Heart left ventricle (tissue), 16 donors: ENCODE measurements around the gene NOM1. TPM values are rescaled to one million over a fixed set of nuclear protein-coding genes. Genes with fewer than 3 reads are reported as not detected.

ENCODE experiments used
- ATAC-seq, 4 donors: fragments of 200-7000 bp; cut with Tn5 transposase; one replicate each; pipeline ENCODE4 v1.9.1; 2020 to 2022; ENCODE audit warnings: moderate library complexity in 4 of 4, mild to moderate bottlenecking in 3 of 4, moderate number of reproducible peaks in 1 of 4
- DNase-seq, 5 donors: peaks; one replicate each; pipeline ENCODE4 v3.0.0-alpha.2; 2020
- H3K27ac ChIP-seq, 12 donors: fragments of 200-600 bp; sonication (generic) in 4 of 12; one replicate each; pipeline versions ENCODE4 v1.5.0 to v1.8.0; 2016 to 2022; ENCODE audit warnings: mild to moderate bottlenecking in 2 of 12
- H3K27me3 ChIP-seq, 9 donors: fragments of 200-600 bp; sonication (generic) in 2 of 9; one replicate each; pipeline versions ENCODE4 v1.5.1 to v1.8.0; 2016 to 2022; ENCODE audit warnings: mild to moderate bottlenecking in 3 of 9
- H3K36me3 ChIP-seq, 9 donors: fragments of 200-600 bp; sonication (generic) in 2 of 9; one replicate each; pipeline versions ENCODE4 v1.5.0 to v1.8.0; 2018 to 2022; ENCODE audit warnings: mild to moderate bottlenecking in 2 of 9
- H3K4me1 ChIP-seq, 12 donors: fragments of 200-600 bp; sonication (generic) in 4 of 12; one replicate each; pipeline versions ENCODE4 v1.5.0 to v1.8.0; 2016 to 2022; ENCODE audit warnings: mild to moderate bottlenecking in 3 of 12
- H3K4me3 ChIP-seq, 12 donors: fragments of 200-600 bp; sonication (generic) in 4 of 12; one replicate each; pipeline versions ENCODE4 v1.5.0 to v1.8.0; 2017 to 2022; ENCODE audit warnings: mild to moderate bottlenecking in 9 of 12, moderate library complexity in 4 of 12
- H3K9me3 ChIP-seq, 12 donors: fragments of 200-600 bp; sonication (generic) in 4 of 12; one replicate each; pipeline versions ENCODE4 v1.5.0 to v1.8.0; 2016 to 2022; ENCODE audit warnings: mild to moderate bottlenecking in 1 of 12
- POLR2A ChIP-seq, 2 donors: fragments of 450-650 bp; IDR thresholded peaks; one replicate each; pipeline ENCODE4 v1.6.1; 2017; ENCODE audit warnings: antibody characterized with exemption in 2 of 2, mild to moderate bottlenecking in 2 of 2, moderate library complexity in 2 of 2
- WGBS, 4 donors: extraction: QIAGEN DNeasy Blood & Tissue Kit in 2 of 4; methylation state at CpG; one replicate each; pipeline versions ENCODE4 v1.1.5 to v1.1.7; 2013 to 2018; 5-methylcytosine and 5-hydroxymethylcytosine counted together
- intact Hi-C, 10 donors: fragments of 100-400 bp; cut with DNase I; formaldehyde crosslinking; loops; one replicate each; pipeline versions ENCODE4 v1.11.1 to v1.14.2; 2022
- polyA plus RNA-seq, 2 donors: library from polyadenylated mRNA; stranded (reverse); fragments of 200-250 nt; gene quantifications; one replicate each; pipeline ENCODE4 v1.2.3, GENCODE V29; 2013
- total RNA-seq, 9 donors: library from RNA; depleted of rRNA in 2 of 9; stranded (reverse); fragments of >200 nt in 2 of 9; fragmentation: NEBNext Ultra II Directional in 3 of 9; extraction: Animal tissue kit (Norgen Biotek cat#: 25700) in 3 of 9; gene quantifications; one replicate each; pipeline versions ENCODE4 v1.1.0 to v1.2.4, GENCODE V29; 2016 to 2023
- TF ChIP-seq, protein P1 (sequence below), 12 donors: fragments of 200-600 bp; sonication (generic) in 4 of 12; IDR thresholded peaks; one replicate each; pipeline versions ENCODE4 v1.5.0 to v1.8.0; 2018 to 2022; ENCODE audit warnings: antibody characterized with exemption in 12 of 12, mild to moderate bottlenecking in 5 of 12
- donor health status: ischemic (EF 13 %, LVEDD 7.1; RV severe dilation, severe dysfunction).
- donor health status: healthy with polysubstance abuse.
- donor health status: DM: no; HTN: yes; CAD: no.
- donor health status: DM: no; HTN: no; CAD: no.
- donor health status: ischemic (EF 25% LVEDD 6.9; RV normal size, moderate dysfunction).
- donor health status: ischemic (EF 25% LVEDD 5.7; RV mildly dilated, moderate dysfunction).
- donor health status: healthy.
- donor health status: DM: yes; HTN: yes; CAD: no.
- donor health status: ischemic (EF 35%, LVEDD 5.7; RV mildly dilated, moderate dysfunction).
- donor health status: nonischemic (EF 11% LVEDD 7.7; RV severe dilation, severe dysfunction).
- donor health status: DM: yes; HTN: yes; CAD: no.
- donor health status: PGD.
- donor health status: ischemic (EF 29% LVEDD 5.4; RV normal size, mild dysfunction).
- donor health status: nonischemic (EF 23%, LVEDD 6.1; RV moderate dilation, normal function).

The NOM1 gene
- total and polyA plus RNA-seq, 11 donors: 6.0 to 12.2 (median 9.1) TPM

DNA sequence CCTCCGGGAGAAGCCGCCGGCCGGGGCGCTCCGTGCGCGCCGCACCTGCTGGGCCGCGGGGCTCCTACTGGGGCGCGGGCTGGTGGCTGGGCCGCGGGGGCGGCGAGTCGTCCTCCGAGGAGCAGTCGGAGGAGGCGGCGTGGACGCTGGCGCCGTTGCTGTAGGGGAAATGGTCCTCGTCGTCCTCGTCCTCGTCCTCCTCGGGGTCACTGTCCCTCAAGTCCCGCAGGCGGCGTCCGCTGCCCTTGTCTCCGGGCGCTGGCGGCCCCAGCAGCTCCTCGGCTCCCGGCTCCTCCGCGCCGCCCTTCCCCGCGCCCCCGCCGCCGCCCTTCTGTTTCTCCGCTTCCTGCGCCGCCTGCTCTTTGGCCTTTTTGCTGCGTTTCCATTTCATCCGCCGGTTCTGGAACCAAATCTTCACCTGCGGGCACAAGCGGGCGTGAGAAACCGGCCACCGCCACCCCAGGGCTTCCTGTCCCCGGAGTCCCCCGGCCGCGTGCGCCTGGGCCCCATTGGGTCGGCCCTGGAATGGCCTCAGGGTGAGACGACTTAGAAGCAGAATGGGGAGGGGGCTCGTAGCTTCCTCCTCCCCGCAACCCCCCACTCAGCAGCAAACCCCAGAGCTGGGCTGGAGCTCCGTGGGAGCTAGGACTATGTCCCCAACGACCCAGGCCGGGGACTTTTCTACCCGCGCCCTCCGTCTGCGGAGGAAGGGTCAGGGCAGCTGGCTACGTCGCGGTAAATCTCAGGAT, 56.1 kb downstream of the NOM1 start:
- H3K27me3 ChIP-seq: peaks cover 82 to 97% (median 92%) of the 10 kb centered on the region in 9 donors
- ATAC-seq: no peak

DNA sequence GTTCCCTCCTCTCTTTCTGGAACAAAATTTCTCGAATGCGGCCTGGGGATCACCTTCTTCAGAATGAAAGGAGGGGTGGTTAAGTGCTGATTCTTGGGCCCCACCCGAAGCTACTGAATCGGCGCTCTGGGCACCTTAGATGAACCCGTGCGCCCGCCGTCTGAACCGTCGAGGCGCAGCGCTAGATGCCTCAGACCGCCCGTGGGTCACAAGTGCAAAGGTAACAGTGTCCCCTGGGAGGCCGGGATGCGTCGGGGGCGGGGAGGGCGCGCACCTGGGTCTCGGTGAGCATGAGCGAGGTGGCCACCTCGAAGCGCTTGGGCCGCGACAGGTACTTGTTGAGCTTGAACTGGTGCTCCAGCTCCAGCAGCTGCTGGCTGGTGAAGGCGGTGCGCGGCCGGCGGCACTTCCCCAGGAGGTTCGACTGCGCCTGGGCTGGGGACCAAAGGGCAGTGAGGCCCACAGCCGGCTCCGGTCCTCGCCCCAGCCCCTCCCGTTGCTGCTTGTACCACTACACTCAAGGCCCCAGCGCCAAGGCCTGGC, 56.8 kb downstream of the NOM1 start:
- Histone ChIP-seq H3K4me1 (peaks cover 0 to 58% (median 24%) of the 10 kb centered on the region in 12 donors), H3K27ac (no peak overlapping the region), H3K9me3 (no peaks in the 10 kb centered on the region), H3K4me3 (no peak overlapping the region), H3K27me3 (peaks cover 83 to 97% (median 92%) of the 10 kb centered on the region in 9 donors), H3K36me3 (no peaks in the 10 kb centered on the region)
- WGBS, 4 donors: 1 to 4% (median 3%) methylated on average over 16 to 39 of the region's 39 CpGs
- DNase-seq (no peak), ATAC-seq (no peak)
- TF ChIP-seq, protein P1, sequence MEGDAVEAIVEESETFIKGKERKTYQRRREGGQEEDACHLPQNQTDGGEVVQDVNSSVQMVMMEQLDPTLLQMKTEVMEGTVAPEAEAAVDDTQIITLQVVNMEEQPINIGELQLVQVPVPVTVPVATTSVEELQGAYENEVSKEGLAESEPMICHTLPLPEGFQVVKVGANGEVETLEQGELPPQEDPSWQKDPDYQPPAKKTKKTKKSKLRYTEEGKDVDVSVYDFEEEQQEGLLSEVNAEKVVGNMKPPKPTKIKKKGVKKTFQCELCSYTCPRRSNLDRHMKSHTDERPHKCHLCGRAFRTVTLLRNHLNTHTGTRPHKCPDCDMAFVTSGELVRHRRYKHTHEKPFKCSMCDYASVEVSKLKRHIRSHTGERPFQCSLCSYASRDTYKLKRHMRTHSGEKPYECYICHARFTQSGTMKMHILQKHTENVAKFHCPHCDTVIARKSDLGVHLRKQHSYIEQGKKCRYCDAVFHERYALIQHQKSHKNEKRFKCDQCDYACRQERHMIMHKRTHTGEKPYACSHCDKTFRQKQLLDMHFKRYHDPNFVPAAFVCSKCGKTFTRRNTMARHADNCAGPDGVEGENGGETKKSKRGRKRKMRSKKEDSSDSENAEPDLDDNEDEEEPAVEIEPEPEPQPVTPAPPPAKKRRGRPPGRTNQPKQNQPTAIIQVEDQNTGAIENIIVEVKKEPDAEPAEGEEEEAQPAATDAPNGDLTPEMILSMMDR (IDR thresholded peaks at IDR 0.05): no peak
- TF ChIP-seq POLR2A (IDR thresholded peaks at IDR 0.05): no peak
- intact Hi-C loops: no loop called here

More for the DNA sequence above, 56.1 kb downstream of the NOM1 start:
- 0 to 3% (median 1%) methylated on average over 51 to 77 of the region's 77 CpGs for WGBS, 4 donors
- H3K4me1 ChIP-seq: peaks cover 0 to 54% (median 22%) of the 10 kb centered on the region in 12 donors
- DNase-seq: no peak
- no peak overlapping the region for H3K27ac ChIP-seq
- peak overlapping the region in 2 of 12 donors; percentile 4 to 8 for H3K4me3 ChIP-seq
- intact Hi-C loops: no loop called here
- TF ChIP-seq, protein P1 (IDR thresholded peaks at IDR 0.05): no peak
- TF ChIP-seq POLR2A (IDR thresholded peaks at IDR 0.05): no peak
- H3K9me3 ChIP-seq: no peaks in the 10 kb centered on the region
- no peaks in the 10 kb centered on the region for H3K36me3 ChIP-seq

DNA sequence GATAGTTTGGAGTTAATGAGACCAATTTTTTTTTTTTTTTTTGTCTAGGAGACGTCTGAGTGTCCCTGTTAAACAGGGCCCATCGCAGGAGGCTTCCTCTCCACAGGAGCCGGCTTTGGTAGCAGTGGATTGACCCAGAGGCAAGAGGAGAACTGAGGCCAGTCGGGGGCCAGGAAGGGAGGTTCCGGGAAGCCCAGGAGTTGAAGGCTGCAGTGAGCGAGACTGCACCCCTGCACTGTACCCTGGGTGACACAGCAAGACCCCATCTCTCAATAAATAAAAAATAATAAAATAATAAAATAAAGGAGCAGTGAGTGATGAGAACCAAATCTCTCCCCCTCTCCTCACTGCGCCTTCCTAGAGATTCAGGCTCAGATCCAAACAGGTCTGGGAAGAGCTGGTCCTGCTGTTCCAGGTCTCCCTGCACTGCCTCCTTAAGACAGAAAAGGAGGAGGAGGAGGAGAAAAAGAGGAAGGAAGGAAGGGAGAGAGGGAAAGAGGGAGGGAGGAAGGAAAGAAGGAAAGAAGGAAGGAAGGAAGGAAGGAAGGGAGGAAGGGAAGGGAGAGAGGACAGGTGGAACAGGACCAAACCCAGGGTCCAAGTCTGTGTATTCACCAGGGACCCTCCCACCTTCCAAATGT, 57.4 kb downstream of the NOM1 start:
- intact Hi-C loops: no loop called here
- DNase-seq: no peak
- 14 to 21% (median 15%) methylated on average over 7 of the region's 7 CpGs for WGBS, 4 donors
- H3K4me1 ChIP-seq: peaks cover 0 to 61% (median 23%) of the 10 kb centered on the region in 12 donors
- no peaks in the 10 kb centered on the region for H3K36me3 ChIP-seq
- no peak for ATAC-seq
- H3K4me3 ChIP-seq: no peak overlapping the region
- no peaks in the 10 kb centered on the region for H3K9me3 ChIP-seq
- H3K27ac ChIP-seq: no peak overlapping the region
- H3K27me3 ChIP-seq: peaks cover 85 to 97% (median 95%) of the 10 kb centered on the region in 9 donors
- TF ChIP-seq POLR2A (IDR thresholded peaks at IDR 0.05): no peak
- TF ChIP-seq, protein P1 (IDR thresholded peaks at IDR 0.05): no peak

DNA sequence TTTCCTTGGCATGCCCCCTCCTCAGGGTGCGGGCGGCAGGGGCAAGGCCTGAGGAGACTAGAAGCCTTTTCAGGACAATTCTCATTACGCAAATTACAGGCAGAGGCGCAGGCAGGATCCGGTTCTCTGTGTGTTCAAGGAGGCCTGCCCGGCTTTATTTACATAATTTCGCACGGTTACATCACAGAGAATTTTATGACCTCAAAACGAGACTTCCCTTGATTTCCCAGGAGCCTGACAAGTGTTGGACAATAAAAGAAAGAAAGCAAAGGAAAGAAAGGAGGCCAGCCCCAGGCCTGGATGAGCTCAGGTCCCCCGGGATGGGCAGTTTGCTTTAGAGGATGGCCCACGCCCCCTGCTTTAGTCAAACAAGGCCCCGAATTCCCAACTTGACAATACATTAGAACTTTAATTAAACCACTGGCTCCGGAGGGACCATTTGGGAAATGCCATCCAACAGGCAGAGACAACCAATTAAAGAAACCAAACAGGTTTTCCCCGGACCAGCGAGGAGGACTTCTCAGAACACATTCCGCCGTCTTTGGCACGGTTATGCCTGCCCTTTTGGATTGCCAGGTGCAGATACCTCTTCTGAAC, 58.1 kb downstream of the NOM1 start:
- Histone ChIP-seq H3K27ac (no peak overlapping the region), H3K4me3 (no peak overlapping the region), H3K9me3 (no peaks in the 10 kb centered on the region), H3K27me3 (peaks cover 79 to 97% (median 92%) of the 10 kb centered on the region in 9 donors), H3K36me3 (no peaks in the 10 kb centered on the region), H3K4me1 (peaks cover 0 to 56% (median 21%) of the 10 kb centered on the region in 12 donors)
- no peak for TF ChIP-seq POLR2A (IDR thresholded peaks at IDR 0.05)
- TF ChIP-seq, protein P1 (IDR thresholded peaks at IDR 0.05): no peak
- DNase-seq: no peak
- no peak for ATAC-seq
- intact Hi-C loops: no loop called here
- WGBS, 4 donors: 11 to 14% (median 14%) methylated on average over 18 of the region's 18 CpGs
